ENCODE measurements around the gene MEI1. TPM values are rescaled to one million over a fixed set of nuclear protein-coding genes. Genes with fewer than 3 reads are reported as not detected.
A peak's percentile ranks its signal among the peaks of the same experiment; 100 is the strongest.

MEI1 gene
- total RNA-seq, 1 experiment from 2014 or later = 0.61 TPM

- no peak for DNase-seq
- POLR2A ChIA-PET (ENCODE audit: unreplicated experiment) = no interaction called here
Measured at GRCh38 chr22:41793871-41794270, 94.6 kb downstream of the MEI1 start.

DNA sequence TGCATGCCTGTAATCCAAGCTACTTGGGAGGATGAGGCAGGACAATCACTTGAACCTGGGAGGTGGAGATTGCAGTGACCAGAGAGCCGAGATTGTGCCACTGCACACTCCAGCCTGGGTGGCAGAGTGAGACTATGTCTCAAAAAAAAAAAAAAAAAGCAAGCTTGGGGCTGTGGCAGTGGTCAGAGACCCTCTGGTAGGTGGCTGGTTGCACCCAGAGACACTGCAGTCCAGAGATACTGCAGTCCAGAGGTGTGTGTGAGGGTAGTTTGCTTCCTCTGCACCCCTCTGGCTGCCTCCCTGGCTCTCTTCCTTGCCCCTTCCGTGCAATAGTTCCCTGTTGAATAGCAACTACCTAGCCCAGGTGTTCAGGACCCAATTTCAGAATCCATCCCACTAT is 99.4 kb downstream of the MEI1 start:
- TF ChIP-seq CTCF (conservative IDR thresholded peaks at IDR 0.05) (no peak), EZH2 (IDR thresholded peaks at IDR 0.05; ENCODE audit: low read depth) (no peak)
- Histone ChIP-seq H3F3A (ENCODE audit: insufficient read depth, low read depth) (peaks cover 9% of the 10 kb centered on the region; the same call in 1 of the 2 replicates), H3K9me3 (ENCODE audit: insufficient read depth, low read depth) (no peaks in the 10 kb centered on the region), H3K79me2 (ENCODE audit: low read depth) (peaks cover 27% of the 10 kb centered on the region), H3K4me3 (no peak overlapping the region), H3K4me1 (replicated peaks; ENCODE audit: insufficient read depth) (peaks cover 27% of the 10 kb centered on the region), H3K4me2 (peak overlapping the region; percentile 89; the same call in 1 of the 2 replicates), H3K27ac (no peak overlapping the region), H3K36me3 (ENCODE audit: low read depth) (no peaks in the 10 kb centered on the region), H3K9me2 (ENCODE audit: insufficient read depth) (no peaks in the 10 kb centered on the region), H3K27me3 (ENCODE audit: insufficient read depth, low read depth) (no peaks in the 10 kb centered on the region), H4K20me1 (ENCODE audit: insufficient read depth) (no peaks in the 10 kb centered on the region), H2AFZ (no peak overlapping the region)
- no peak for DNase-seq
- CTCF ChIA-PET = interaction anchor here (0.6 to 3.3 kb wide), 3 partner anchors 52 to 102 kb away, joined by 5 to 19 read pairs (median 16); no protein-coding TSS in a partner anchor
- no TSS peak for BruUV-seq (replicated peaks)
- intact Hi-C loops (cut with micrococcal nuclease; ENCODE audit: unreplicated experiment) = no loop called here
- POLR2A ChIA-PET (ENCODE audit: unreplicated experiment) = interaction anchor here (0.6 kb wide), 2 partner anchors 49 to 119 kb away, joined by 3 to 18 read pairs; no protein-coding TSS in a partner anchor

More at GRCh38 chr22:41793871-41794270, 94.6 kb downstream of the MEI1 start:
- Histone ChIP-seq H3K27ac (no peak overlapping the region), H3K9me2 (ENCODE audit: insufficient read depth) (no peaks in the 10 kb centered on the region), H3K4me3 (no peak overlapping the region), H3K9me3 (ENCODE audit: insufficient read depth, low read depth) (no peaks in the 10 kb centered on the region), H3K27me3 (ENCODE audit: insufficient read depth, low read depth) (no peaks in the 10 kb centered on the region), H3F3A (ENCODE audit: insufficient read depth, low read depth) (no peaks in the 10 kb centered on the region), H2AFZ (no peak overlapping the region), H4K20me1 (ENCODE audit: insufficient read depth) (no peaks in the 10 kb centered on the region), H3K36me3 (ENCODE audit: low read depth) (no peaks in the 10 kb centered on the region), H3K79me2 (ENCODE audit: low read depth) (no peaks in the 10 kb centered on the region), H3K4me2 (no peak overlapping the region), H3K4me1 (replicated peaks; ENCODE audit: insufficient read depth) (no peaks in the 10 kb centered on the region)
- intact Hi-C loops (cut with micrococcal nuclease; ENCODE audit: unreplicated experiment) = no loop called here
- CTCF ChIA-PET = no interaction called here
- no TSS peak for BruUV-seq (replicated peaks)
- no peak for TF ChIP-seq CTCF (conservative IDR thresholded peaks at IDR 0.05)

DNA sequence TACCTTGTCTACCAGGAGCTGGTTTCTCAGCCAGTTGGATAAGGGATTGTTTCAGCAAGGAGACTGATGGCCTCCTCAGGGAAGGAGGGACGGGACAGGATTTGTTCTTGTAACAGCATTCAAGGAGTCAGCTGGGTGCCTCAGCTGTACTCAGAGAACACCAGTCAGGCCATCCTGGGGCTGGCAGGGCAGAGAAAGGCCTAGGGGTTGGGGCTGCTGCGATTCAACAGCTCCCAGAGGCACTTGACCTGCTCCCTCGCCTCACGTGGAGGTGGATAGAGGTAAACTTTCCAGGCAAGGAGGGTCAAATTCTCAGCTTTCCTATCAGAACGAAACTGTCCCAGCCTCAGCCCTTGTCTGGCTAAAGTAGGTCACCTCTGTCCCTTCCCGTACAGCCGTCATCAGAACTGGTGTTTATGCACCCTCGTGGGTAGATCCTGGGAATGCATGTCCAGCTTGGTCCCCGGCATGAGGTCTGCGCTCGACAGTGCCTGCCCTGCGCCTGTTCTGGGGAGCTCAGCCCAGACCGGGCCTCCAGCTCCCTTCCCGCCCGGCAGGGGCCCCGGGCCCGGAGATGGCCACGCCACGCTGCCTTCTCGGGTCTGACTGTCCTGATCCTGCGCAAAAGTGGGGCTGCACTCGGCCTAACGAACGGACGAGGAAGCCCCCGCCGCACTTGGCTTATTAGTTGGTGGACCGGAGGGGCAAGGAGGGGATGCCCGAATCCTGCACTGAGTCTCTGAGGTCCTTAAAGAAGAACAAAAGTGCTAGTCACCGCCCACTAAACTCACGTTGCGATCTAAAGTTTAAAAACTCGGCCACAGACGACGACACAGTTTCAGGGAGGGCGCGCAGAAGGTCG is 100.4 kb downstream of the MEI1 start:
- POLR2A ChIA-PET (ENCODE audit: unreplicated experiment) = interaction anchor here (0.5 to 1.3 kb wide), 8 partner anchors 27 to 355 kb away, joined by 3 to 9 read pairs (median 4); no protein-coding TSS in a partner anchor

More for the DNA sequence above, 100.4 kb downstream of the MEI1 start:
- Histone ChIP-seq H4K20me1 (ENCODE audit: insufficient read depth) (no peaks in the 10 kb centered on the region), H3F3A (ENCODE audit: insufficient read depth, low read depth) (peaks cover 9% of the 10 kb centered on the region; the same call in 1 of the 2 replicates), H3K4me3 (peak overlapping the region; percentile 71), H2AFZ (peak overlapping the region; percentile 96), H3K4me1 (replicated peaks; ENCODE audit: insufficient read depth) (peaks cover 27% of the 10 kb centered on the region), H3K9me3 (ENCODE audit: insufficient read depth, low read depth) (no peaks in the 10 kb centered on the region), H3K79me2 (ENCODE audit: low read depth) (peaks cover 37% of the 10 kb centered on the region), H3K36me3 (ENCODE audit: low read depth) (no peaks in the 10 kb centered on the region), H3K27ac (peak overlapping the region; percentile 46), H3K27me3 (ENCODE audit: insufficient read depth, low read depth) (no peaks in the 10 kb centered on the region), H3K4me2 (peak overlapping the region; percentile 89), H3K9me2 (ENCODE audit: insufficient read depth) (no peaks in the 10 kb centered on the region)
- intact Hi-C loops (cut with micrococcal nuclease; ENCODE audit: unreplicated experiment) = loop anchor here (1.0 to 2.0 kb wide), 3 partner anchors 33 to 133 kb away; no protein-coding TSS in a partner anchor
- TF ChIP-seq CTCF (conservative IDR thresholded peaks at IDR 0.05) = no peak
- BruUV-seq (replicated peaks) = TSS peak; percentile 72
- CTCF ChIA-PET = interaction anchor here (0.6 to 3.3 kb wide), 6 partner anchors 32 to 133 kb away, joined by 3 to 19 read pairs (median 8); no protein-coding TSS in a partner anchor
- DNase-seq = no peak
